Measurements from ENCODE around the gene MZT2B. TPM values are rescaled to one million over a fixed set of nuclear protein-coding genes. Genes with fewer than 3 reads are reported as not detected.
"Not testable (repeated sequence)": the region's sequence is repeated elsewhere in the genome, so short reads cannot be mapped to it uniquely, and the experiment has no call there.

The MZT2B gene
- total and polyA plus RNA-seq, 2 experiments from 2014 or later = 126 to 346 TPM

GRCh38 chr2:130185896-130186295, 3.8 kb downstream of the MZT2B start:
- Histone ChIP-seq H3K27ac (no peak overlapping the region), H3K9ac (no peak overlapping the region), H3K9me3 (ENCODE audit: low read depth) (no peaks in the 10 kb centered on the region), H3K4me3 (no peak overlapping the region), H2AFZ (no peak overlapping the region), H3K79me2 (ENCODE audit: insufficient read depth) (peaks cover 51% of the 10 kb centered on the region), H3F3A (ENCODE audit: insufficient read depth) (no peaks in the 10 kb centered on the region), H3K36me3 (ENCODE audit: low read depth) (no peaks in the 10 kb centered on the region), H4K20me1 (ENCODE audit: insufficient read depth) (no peaks in the 10 kb centered on the region), H3K9me2 (ENCODE audit: insufficient read depth) (no peaks in the 10 kb centered on the region), H3K4me2 (ENCODE audit: unreplicated experiment) (no peak overlapping the region), H3K27me3 (replicated peaks; ENCODE audit: insufficient read depth) (no peaks in the 10 kb centered on the region), H3K4me1 (ENCODE audit: insufficient read depth) (0 out of 2 replicates have a peak, but pooled peaks cover 3% of the 10 kb centered on the region)
- 79 to 80% methylated on average over 3 to 4 of the region's 4 CpGs for WGBS, 2 experiments (ENCODE audit: low coverage in 1 of 2, low lambda C conversion rate in 2 of 2, missing lambda C conversion rate in 2 of 2)
- in situ Hi-C loops (cut with MboI) = loop anchor here (10.0 kb wide), 1 partner anchor 149 kb away; no protein-coding TSS in a partner anchor
- no peak for TF ChIP-seq EZH2phosphoT487 (IDR thresholded peaks at IDR 0.05; ENCODE audit: insufficient read depth, low read depth)
- no peak for TF ChIP-seq EZH2 (IDR thresholded peaks at IDR 0.05; ENCODE audit: insufficient read depth, poor library complexity, severe bottlenecking)
- no peak for DNase-seq

- H3K9ac ChIP-seq = no peak overlapping the region
- H3K27ac ChIP-seq = no peak overlapping the region
- H3K79me2 ChIP-seq (ENCODE audit: insufficient read depth) = peaks cover 46% of the 10 kb centered on the region
- H4K20me1 ChIP-seq (ENCODE audit: insufficient read depth) = no peaks in the 10 kb centered on the region
- peak; percentile 13 for DNase-seq
- H3K4me3 ChIP-seq = no peak overlapping the region
- H2AFZ ChIP-seq = no peak overlapping the region
- in situ Hi-C loops (cut with MboI) = loop anchor here (10.0 kb wide), 1 partner anchor 148 kb away; no protein-coding TSS in a partner anchor
- 77 to 80% methylated on average over 5 of the region's 5 CpGs for WGBS, 2 experiments (ENCODE audit: low coverage in 1 of 2, low lambda C conversion rate in 2 of 2, missing lambda C conversion rate in 2 of 2)
- H3K4me2 ChIP-seq (ENCODE audit: unreplicated experiment) = no peak overlapping the region
- no peaks in the 10 kb centered on the region for H3K36me3 ChIP-seq (ENCODE audit: low read depth)
- no peaks in the 10 kb centered on the region for H3K27me3 ChIP-seq (replicated peaks; ENCODE audit: insufficient read depth)
- no peaks in the 10 kb centered on the region for H3K9me3 ChIP-seq (ENCODE audit: low read depth)
- no peaks in the 10 kb centered on the region for H3K9me2 ChIP-seq (ENCODE audit: insufficient read depth)
- no peaks in the 10 kb centered on the region for H3F3A ChIP-seq (ENCODE audit: insufficient read depth)
- 0 out of 2 replicates have a peak, but pooled peaks cover 3% of the 10 kb centered on the region for H3K4me1 ChIP-seq (ENCODE audit: insufficient read depth)
- TF ChIP-seq EZH2 (IDR thresholded peaks at IDR 0.05; ENCODE audit: insufficient read depth, poor library complexity, severe bottlenecking) (no peak), EZH2phosphoT487 (IDR thresholded peaks at IDR 0.05; ENCODE audit: insufficient read depth, low read depth) (no peak)
Observed at GRCh38 chr2:130186391-130186790, 4.3 kb downstream of the MZT2B start.

GRCh38 chr2:130187268-130187667, 5.2 kb downstream of the MZT2B start:
- in situ Hi-C loops (cut with MboI) = loop anchor here (10.0 kb wide), 1 partner anchor 148 kb away; no protein-coding TSS in a partner anchor
- H3K27ac ChIP-seq = no peak overlapping the region
- no peak for TF ChIP-seq EZH2phosphoT487 (IDR thresholded peaks at IDR 0.05; ENCODE audit: insufficient read depth, low read depth)
- TF ChIP-seq EZH2 (IDR thresholded peaks at IDR 0.05; ENCODE audit: insufficient read depth, poor library complexity, severe bottlenecking) = no peak

GRCh38 chr2:130187859-130188792, 6.1 kb downstream of the MZT2B start:
- not testable (repeated sequence) for H3K27ac ChIP-seq; H3K27me3 ChIP-seq (replicated peaks; ENCODE audit: insufficient read depth); H3K4me1 ChIP-seq (ENCODE audit: insufficient read depth); H3K4me2 ChIP-seq (ENCODE audit: unreplicated experiment); H3F3A ChIP-seq (ENCODE audit: insufficient read depth); H3K4me3 ChIP-seq; H3K9ac ChIP-seq; H4K20me1 ChIP-seq (ENCODE audit: insufficient read depth); H3K9me3 ChIP-seq (ENCODE audit: low read depth); H3K36me3 ChIP-seq (ENCODE audit: low read depth); H2AFZ ChIP-seq; H3K9me2 ChIP-seq (ENCODE audit: insufficient read depth); DNase-seq
- in situ Hi-C loops (cut with MboI) = loop anchor here (10.0 kb wide), 1 partner anchor 147 kb away; no protein-coding TSS in a partner anchor
- 89 to 93% methylated on average over 17 of the region's 17 CpGs for WGBS, 2 experiments (ENCODE audit: low coverage in 1 of 2, low lambda C conversion rate in 2 of 2, missing lambda C conversion rate in 2 of 2)
- peaks cover 35% of the 10 kb centered on the region for H3K79me2 ChIP-seq (ENCODE audit: insufficient read depth)

More at GRCh38 chr2:130187268-130187667, 5.2 kb downstream of the MZT2B start:
- H2AFZ ChIP-seq = no peak overlapping the region
- no peaks in the 10 kb centered on the region for H3K27me3 ChIP-seq (replicated peaks; ENCODE audit: insufficient read depth)
- H4K20me1 ChIP-seq (ENCODE audit: insufficient read depth) = no peaks in the 10 kb centered on the region
- H3K36me3 ChIP-seq (ENCODE audit: low read depth) = no peaks in the 10 kb centered on the region
- H3K9me3 ChIP-seq (ENCODE audit: low read depth) = no peaks in the 10 kb centered on the region
- DNase-seq = no peak
- H3K4me3 ChIP-seq = no peak overlapping the region
- no peaks in the 10 kb centered on the region for H3F3A ChIP-seq (ENCODE audit: insufficient read depth)
- H3K9ac ChIP-seq = no peak overlapping the region
- 56 to 70% methylated on average over 5 to 7 of the region's 8 CpGs for WGBS, 2 experiments (ENCODE audit: low coverage in 1 of 2, low lambda C conversion rate in 2 of 2, missing lambda C conversion rate in 2 of 2)
- H3K79me2 ChIP-seq (ENCODE audit: insufficient read depth) = peaks cover 41% of the 10 kb centered on the region
- H3K4me2 ChIP-seq (ENCODE audit: unreplicated experiment) = no peak overlapping the region
- no peaks in the 10 kb centered on the region for H3K9me2 ChIP-seq (ENCODE audit: insufficient read depth)
- H3K4me1 ChIP-seq (ENCODE audit: insufficient read depth) = 0 out of 2 replicates have a peak, but pooled peaks cover 3% of the 10 kb centered on the region

GRCh38 chr2:130188958-130189357, 6.9 kb downstream of the MZT2B start:
- not testable (repeated sequence) for H3K9ac ChIP-seq; H3K27ac ChIP-seq; DNase-seq; H3F3A ChIP-seq (ENCODE audit: insufficient read depth); H3K9me3 ChIP-seq (ENCODE audit: low read depth); H3K4me1 ChIP-seq (ENCODE audit: insufficient read depth); H3K4me3 ChIP-seq; H3K9me2 ChIP-seq (ENCODE audit: insufficient read depth); H3K27me3 ChIP-seq (replicated peaks; ENCODE audit: insufficient read depth); H3K4me2 ChIP-seq (ENCODE audit: unreplicated experiment); H3K36me3 ChIP-seq (ENCODE audit: low read depth); H2AFZ ChIP-seq; H4K20me1 ChIP-seq (ENCODE audit: insufficient read depth)
- in situ Hi-C loops (cut with MboI) = loop anchor here (10.0 kb wide), 1 partner anchor 146 kb away; no protein-coding TSS in a partner anchor
- peaks cover 27% of the 10 kb centered on the region for H3K79me2 ChIP-seq (ENCODE audit: insufficient read depth)
- WGBS, 2 experiments (ENCODE audit: low coverage in 1 of 2, low lambda C conversion rate in 2 of 2, missing lambda C conversion rate in 2 of 2) = 73 to 74% methylated on average over 4 of the region's 4 CpGs

Data from GM23248 (cell line).